ENCODE results near the gene DIRAS1. TPM values are rescaled to one million over a fixed set of nuclear protein-coding genes. Genes with fewer than 3 reads are reported as not detected.

The DIRAS1 gene
- total and polyA plus RNA-seq, 3 experiments from 2014 or later: 0.18 TPM; not detected in 2

- Histone ChIP-seq H3K27me3 (ENCODE audit: insufficient read depth, low read length, poor library complexity, severe bottlenecking) (no peaks in the 10 kb centered on the region), H3K4me1 (ENCODE audit: insufficient read depth, low read length) (peaks cover 15% of the 10 kb centered on the region), H3K9me3 (ENCODE audit: low read length) (no peaks in the 10 kb centered on the region), H3K4me3 (ENCODE audit: low read length) (no peak overlapping the region), H3K27ac (ENCODE audit: low read depth, low read length) (no peak overlapping the region), H3K36me3 (ENCODE audit: insufficient read depth, low read length) (no peaks in the 10 kb centered on the region)
- peak overlapping the region in 3 of 7 donors; percentile 15 to 61 (median 16) for H3K4me3 Mint-ChIP-seq
- DNase-seq: no peak
- no peak overlapping the region for H3K27ac Mint-ChIP-seq
- H3K9me3 Mint-ChIP-seq: no peaks in the 10 kb centered on the region
- H3K36me3 Mint-ChIP-seq: no peaks in the 10 kb centered on the region
- H3K4me1 Mint-ChIP-seq: peaks cover 17 to 34% (median 33%) of the 10 kb centered on the region in 3 donors
- CTCF ChIA-PET: no interaction called here
- H3K27me3 Mint-ChIP-seq: peaks cover 0 to 2% of the 10 kb centered on the region in 2 donors
- POLR2A ChIA-PET: interaction anchor here (0.5 to 0.6 kb wide), 2 partner anchors 228 to 559 kb away, joined by 3 to 5 read pairs; partner anchors contain the start of gene GADD45B
Measured at GRCh38 chr19:2703691-2704216, 17.4 kb downstream of the DIRAS1 start.

- H3K27ac Mint-ChIP-seq: peak overlapping the region in 4 of 8 donors; percentile 43 to 80 (median 69)
- Histone ChIP-seq H3K9me3 (ENCODE audit: low read length) (no peaks in the 10 kb centered on the region), H3K4me1 (ENCODE audit: insufficient read depth, low read length) (peaks cover 15% of the 10 kb centered on the region), H3K4me3 (ENCODE audit: low read length) (peak overlapping the region; percentile 43), H3K27me3 (ENCODE audit: insufficient read depth, low read length, poor library complexity, severe bottlenecking) (no peaks in the 10 kb centered on the region), H3K36me3 (ENCODE audit: insufficient read depth, low read length) (no peaks in the 10 kb centered on the region), H3K27ac (ENCODE audit: low read depth, low read length) (no peak overlapping the region)
- CTCF ChIA-PET: no interaction called here
- no peak for DNase-seq
- no peaks in the 10 kb centered on the region for H3K9me3 Mint-ChIP-seq
- peak overlapping the region; percentile 35 to 86 (median 74) for H3K4me3 Mint-ChIP-seq
- H3K4me1 Mint-ChIP-seq: peaks cover 20 to 38% (median 37%) of the 10 kb centered on the region in 3 donors
- POLR2A ChIA-PET: interaction anchor here (0.5 kb wide), 1 partner anchor 57 kb away, joined by 5 read pairs; no protein-coding TSS in a partner anchor
- H3K36me3 Mint-ChIP-seq: no peaks in the 10 kb centered on the region
- H3K27me3 Mint-ChIP-seq: peaks cover 0 to 2% of the 10 kb centered on the region in 2 donors
Measured at GRCh38 chr19:2703077-2703437, 18.1 kb downstream of the DIRAS1 start.

GRCh38 chr19:2702170-2703076 is 18.7 kb downstream of the DIRAS1 start, which contains the start of gene GNG7:
Gene GNG7 (minus strand): TSS chr19:2702694. CDS start chr19:2520688, 182,006 bp downstream.
- peaks cover 0 to 2% of the 10 kb centered on the region in 2 donors for H3K27me3 Mint-ChIP-seq
- H3K27ac Mint-ChIP-seq: peak within 1 kb of the TSS in 6 of 8 donors; percentile 43 to 82 (median 69)
- POLR2A ChIA-PET: interaction anchor here (0.5 kb wide), 1 partner anchor 58 kb away, joined by 5 read pairs; no protein-coding TSS in a partner anchor
- Histone ChIP-seq H3K9me3 (ENCODE audit: low read length) (no peaks in the 10 kb centered on the region), H3K4me1 (ENCODE audit: insufficient read depth, low read length) (peaks cover 15% of the 10 kb centered on the region), H3K27me3 (ENCODE audit: insufficient read depth, low read length, poor library complexity, severe bottlenecking) (no peaks in the 10 kb centered on the region), H3K36me3 (ENCODE audit: insufficient read depth, low read length) (no peaks in the 10 kb centered on the region), H3K4me3 (ENCODE audit: low read length) (peak within 1 kb of the TSS; percentile 43), H3K27ac (ENCODE audit: low read depth, low read length) (no peak within 1 kb of the TSS)
- peaks cover 20 to 38% (median 37%) of the 10 kb centered on the region in 3 donors for H3K4me1 Mint-ChIP-seq
- peak within 1 kb of the TSS; percentile 35 to 86 (median 76) for H3K4me3 Mint-ChIP-seq
- H3K9me3 Mint-ChIP-seq: no peaks in the 10 kb centered on the region
- CTCF ChIA-PET: interaction anchor here (0.7 kb wide), 1 partner anchor 385 kb away, joined by 3 read pairs; no protein-coding TSS in a partner anchor
- DNase-seq: peak; percentile 90 to 95 (median 92)
- no peaks in the 10 kb centered on the region for H3K36me3 Mint-ChIP-seq

GRCh38 chr19:2701361-2702169 is 19.6 kb downstream of the DIRAS1 start:
- ChIA-PET CTCF (interaction anchor here (0.7 kb wide), 2 partner anchors 64 to 384 kb away, joined by 3 read pairs; no protein-coding TSS in a partner anchor), POLR2A (interaction anchor here (0.5 kb wide), 1 partner anchor 79 kb away, joined by 3 read pairs; no protein-coding TSS in a partner anchor)
- Histone ChIP-seq H3K27me3 (ENCODE audit: insufficient read depth, low read length, poor library complexity, severe bottlenecking) (no peaks in the 10 kb centered on the region), H3K27ac (ENCODE audit: low read depth, low read length) (no peak overlapping the region), H3K4me1 (ENCODE audit: insufficient read depth, low read length) (peaks cover 15% of the 10 kb centered on the region), H3K36me3 (ENCODE audit: insufficient read depth, low read length) (no peaks in the 10 kb centered on the region), H3K9me3 (ENCODE audit: low read length) (no peaks in the 10 kb centered on the region), H3K4me3 (ENCODE audit: low read length) (no peak overlapping the region)
- H3K36me3 Mint-ChIP-seq: no peaks in the 10 kb centered on the region
- H3K9me3 Mint-ChIP-seq: no peaks in the 10 kb centered on the region
- H3K27me3 Mint-ChIP-seq: peaks cover 0 to 2% of the 10 kb centered on the region in 2 donors
- H3K4me3 Mint-ChIP-seq: peak overlapping the region; percentile 3 to 81 (median 66)
- peaks cover 20 to 38% (median 37%) of the 10 kb centered on the region in 3 donors for H3K4me1 Mint-ChIP-seq
- H3K27ac Mint-ChIP-seq: peak overlapping the region in 5 of 8 donors; percentile 29 to 82 (median 69)
- DNase-seq: no peak

GRCh38 chr19:2700660-2701360 is 20.4 kb downstream of the DIRAS1 start:
- Mint-ChIP-seq H3K9me3 (no peaks in the 10 kb centered on the region), H3K4me1 (peaks cover 20 to 38% (median 37%) of the 10 kb centered on the region in 3 donors), H3K36me3 (no peaks in the 10 kb centered on the region), H3K4me3 (peak overlapping the region in 4 of 7 donors; percentile 3 to 76 (median 38)), H3K27ac (peak overlapping the region in 5 of 8 donors; percentile 16 to 81 (median 69)), H3K27me3 (peaks cover 0 to 2% of the 10 kb centered on the region in 2 donors)
- CTCF ChIA-PET: interaction anchor here (0.7 kb wide), 1 partner anchor 64 kb away, joined by 3 read pairs; no protein-coding TSS in a partner anchor
- Histone ChIP-seq H3K27ac (ENCODE audit: low read depth, low read length) (no peak overlapping the region), H3K9me3 (ENCODE audit: low read length) (no peaks in the 10 kb centered on the region), H3K36me3 (ENCODE audit: insufficient read depth, low read length) (no peaks in the 10 kb centered on the region), H3K4me1 (ENCODE audit: insufficient read depth, low read length) (peaks cover 15% of the 10 kb centered on the region), H3K27me3 (ENCODE audit: insufficient read depth, low read length, poor library complexity, severe bottlenecking) (no peaks in the 10 kb centered on the region), H3K4me3 (ENCODE audit: low read length) (no peak overlapping the region)
- POLR2A ChIA-PET: interaction anchor here (0.5 kb wide), 1 partner anchor 78 kb away, joined by 3 read pairs; no protein-coding TSS in a partner anchor
- DNase-seq: peak in 1 of 5 donors; percentile 37

- CTCF ChIA-PET: no interaction called here
- H3K4me3 Mint-ChIP-seq: no peak overlapping the region
Measured at GRCh38 chr19:2699413-2700140, 21.6 kb downstream of the DIRAS1 start.

More at GRCh38 chr19:2699413-2700140, 21.6 kb downstream of the DIRAS1 start:
- peak overlapping the region in 5 of 8 donors; percentile 26 to 74 (median 51) for H3K27ac Mint-ChIP-seq
- H3K4me1 Mint-ChIP-seq: peaks cover 20 to 38% (median 37%) of the 10 kb centered on the region in 3 donors
- Histone ChIP-seq H3K9me3 (ENCODE audit: low read length) (no peaks in the 10 kb centered on the region), H3K27ac (ENCODE audit: low read depth, low read length) (no peak overlapping the region), H3K36me3 (ENCODE audit: insufficient read depth, low read length) (no peaks in the 10 kb centered on the region), H3K4me1 (ENCODE audit: insufficient read depth, low read length) (peaks cover 15% of the 10 kb centered on the region), H3K4me3 (ENCODE audit: low read length) (no peak overlapping the region), H3K27me3 (ENCODE audit: insufficient read depth, low read length, poor library complexity, severe bottlenecking) (no peaks in the 10 kb centered on the region)
- DNase-seq: peak in 1 of 5 donors; percentile 28
- peaks cover 0 to 2% of the 10 kb centered on the region in 2 donors for H3K27me3 Mint-ChIP-seq
- H3K36me3 Mint-ChIP-seq: no peaks in the 10 kb centered on the region
- POLR2A ChIA-PET: interaction anchor here (0.6 kb wide), 1 partner anchor 197 kb away, joined by 4 read pairs; no protein-coding TSS in a partner anchor
- no peaks in the 10 kb centered on the region for H3K9me3 Mint-ChIP-seq
